Thoracic aorta (tissue), 2 donors: Measurements from ENCODE around the gene NUP160. TPM values are rescaled to one million over a fixed set of nuclear protein-coding genes. Genes with fewer than 3 reads are reported as not detected.
"Not testable (repeated sequence)": the region's sequence is repeated elsewhere in the genome, so short reads cannot be mapped to it uniquely, and the experiment has no call there.

ENCODE experiments used
- ATAC-seq: fragments of 150-250 bp; one replicate; pipeline ENCODE4 v1.8.0; 2017; ENCODE audit warnings: low read depth; ENCODE audit not compliant: insufficient number of reproducible peaks, low FRiP score
- DNase-seq: peaks from one replicate; pipeline ENCODE4 v3.0.0-alpha.2; 2020; ENCODE audit warnings: low spot score
- H3K27ac ChIP-seq, 2 donors: fragments of 200-600 bp; sonication (generic); 1 replicate in 1 of 2; 2 replicates in 1 of 2; pipeline ENCODE4 v1.5.1; 2016; ENCODE audit warnings: mild to moderate bottlenecking in 2 of 2, moderate library complexity in 2 of 2
- H3K27me3 ChIP-seq: fragments of 200-600 bp; sonication (generic); replicated peaks from 2 replicates; pipeline ENCODE4 v1.6.0; 2016; ENCODE audit warnings: mild to moderate bottlenecking; ENCODE audit not compliant: insufficient read depth
- H3K36me3 ChIP-seq: fragments of 200-600 bp; sonication (generic); one replicate; pipeline ENCODE4 v1.5.1; 2016
- H3K4me1 ChIP-seq, 2 donors: fragments of 200-600 bp; sonication (generic); 1 replicate in 1 of 2; 2 replicates in 1 of 2; pipeline versions ENCODE4 v1.5.1 to v1.6.0; 2016; ENCODE audit warnings: low read depth in 2 of 2, mild to moderate bottlenecking in 1 of 2; ENCODE audit not compliant: control insufficient read depth in 1 of 2
- H3K4me3 ChIP-seq: fragments of 200-600 bp; sonication (generic); 2 replicates; pipeline ENCODE4 v1.5.1; 2016; ENCODE audit warnings: mild to moderate bottlenecking
- H3K9me3 ChIP-seq: fragments of 200-600 bp; sonication (generic); 2 replicates; pipeline ENCODE4 v1.5.1; 2016
- total RNA-seq, 2 donors: library from RNA; depleted of rRNA; stranded (reverse); fragments of >200 nt; gene quantifications; one replicate each; pipeline versions ENCODE4 v1.1.0 to v1.2.3, GENCODE V29; 2016
- TF ChIP-seq, protein P1 (sequence below): fragments of 200-600 bp; sonication (generic); IDR thresholded peaks from one replicate; pipeline ENCODE4 v1.5.1; 2019; ENCODE audit warnings: antibody characterized with exemption

NUP160 gene, protein sequence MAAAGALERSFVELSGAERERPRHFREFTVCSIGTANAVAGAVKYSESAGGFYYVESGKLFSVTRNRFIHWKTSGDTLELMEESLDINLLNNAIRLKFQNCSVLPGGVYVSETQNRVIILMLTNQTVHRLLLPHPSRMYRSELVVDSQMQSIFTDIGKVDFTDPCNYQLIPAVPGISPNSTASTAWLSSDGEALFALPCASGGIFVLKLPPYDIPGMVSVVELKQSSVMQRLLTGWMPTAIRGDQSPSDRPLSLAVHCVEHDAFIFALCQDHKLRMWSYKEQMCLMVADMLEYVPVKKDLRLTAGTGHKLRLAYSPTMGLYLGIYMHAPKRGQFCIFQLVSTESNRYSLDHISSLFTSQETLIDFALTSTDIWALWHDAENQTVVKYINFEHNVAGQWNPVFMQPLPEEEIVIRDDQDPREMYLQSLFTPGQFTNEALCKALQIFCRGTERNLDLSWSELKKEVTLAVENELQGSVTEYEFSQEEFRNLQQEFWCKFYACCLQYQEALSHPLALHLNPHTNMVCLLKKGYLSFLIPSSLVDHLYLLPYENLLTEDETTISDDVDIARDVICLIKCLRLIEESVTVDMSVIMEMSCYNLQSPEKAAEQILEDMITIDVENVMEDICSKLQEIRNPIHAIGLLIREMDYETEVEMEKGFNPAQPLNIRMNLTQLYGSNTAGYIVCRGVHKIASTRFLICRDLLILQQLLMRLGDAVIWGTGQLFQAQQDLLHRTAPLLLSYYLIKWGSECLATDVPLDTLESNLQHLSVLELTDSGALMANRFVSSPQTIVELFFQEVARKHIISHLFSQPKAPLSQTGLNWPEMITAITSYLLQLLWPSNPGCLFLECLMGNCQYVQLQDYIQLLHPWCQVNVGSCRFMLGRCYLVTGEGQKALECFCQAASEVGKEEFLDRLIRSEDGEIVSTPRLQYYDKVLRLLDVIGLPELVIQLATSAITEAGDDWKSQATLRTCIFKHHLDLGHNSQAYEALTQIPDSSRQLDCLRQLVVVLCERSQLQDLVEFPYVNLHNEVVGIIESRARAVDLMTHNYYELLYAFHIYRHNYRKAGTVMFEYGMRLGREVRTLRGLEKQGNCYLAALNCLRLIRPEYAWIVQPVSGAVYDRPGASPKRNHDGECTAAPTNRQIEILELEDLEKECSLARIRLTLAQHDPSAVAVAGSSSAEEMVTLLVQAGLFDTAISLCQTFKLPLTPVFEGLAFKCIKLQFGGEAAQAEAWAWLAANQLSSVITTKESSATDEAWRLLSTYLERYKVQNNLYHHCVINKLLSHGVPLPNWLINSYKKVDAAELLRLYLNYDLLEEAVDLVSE (N-terminal part only)
- total RNA-seq: 10 to 100 TPM; 22.2 to 40.8 TPM

DNA sequence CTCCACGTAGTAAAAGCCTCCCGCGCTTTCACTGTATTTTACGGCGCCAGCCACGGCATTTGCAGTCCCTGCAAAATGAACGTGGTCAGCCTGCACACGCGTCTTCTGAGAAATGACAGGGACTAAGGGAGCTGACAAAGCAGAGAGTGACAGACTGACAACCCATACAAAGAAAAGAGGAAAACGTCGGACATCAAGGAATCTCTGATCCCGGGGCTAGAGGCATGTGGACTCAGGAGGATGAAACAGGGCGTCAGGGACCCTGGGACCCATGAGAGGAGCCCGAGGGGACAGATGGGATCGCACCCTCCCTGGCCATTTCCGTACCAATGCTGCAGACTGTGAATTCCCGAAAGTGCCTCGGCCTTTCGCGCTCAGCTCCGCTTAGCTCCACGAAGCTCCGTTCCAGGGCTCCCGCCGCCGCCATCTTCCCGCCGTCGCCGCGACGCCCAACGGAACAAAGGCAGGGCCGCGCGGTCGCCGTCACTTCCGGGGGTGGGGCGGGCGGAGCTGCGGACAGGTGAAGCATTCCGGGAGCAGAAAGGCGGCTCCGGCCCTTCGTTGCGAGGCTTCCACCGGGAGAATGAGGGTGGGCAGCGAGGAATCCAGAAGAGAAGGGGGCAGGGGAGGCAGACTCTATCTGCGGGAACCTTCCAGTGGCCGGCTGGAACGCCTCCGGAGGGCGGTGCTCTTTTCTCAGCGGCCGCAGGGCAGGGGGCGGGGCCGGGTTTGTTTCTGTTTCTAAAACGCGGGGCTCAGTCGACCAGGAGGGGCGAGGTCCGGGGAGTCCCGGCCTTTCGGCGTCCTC lies at the start of gene NUP160:
TSS of gene NUP160 (minus strand) at position 459 of the 808 bp plus-strand sequence. CDS start at position 427, 32 bp downstream.
- H3K36me3 ChIP-seq: peaks cover 2% of the 10 kb centered on the region
- H3K27ac ChIP-seq: peak within 1 kb of the TSS; percentile 87 to 90
- DNase-seq: peak; percentile 37
- peak within 1 kb of the TSS; percentile 84 for H3K4me3 ChIP-seq
- H3K9me3 ChIP-seq: no peaks in the 10 kb centered on the region
- peak; percentile 75 for ATAC-seq
- TF ChIP-seq, protein P1, sequence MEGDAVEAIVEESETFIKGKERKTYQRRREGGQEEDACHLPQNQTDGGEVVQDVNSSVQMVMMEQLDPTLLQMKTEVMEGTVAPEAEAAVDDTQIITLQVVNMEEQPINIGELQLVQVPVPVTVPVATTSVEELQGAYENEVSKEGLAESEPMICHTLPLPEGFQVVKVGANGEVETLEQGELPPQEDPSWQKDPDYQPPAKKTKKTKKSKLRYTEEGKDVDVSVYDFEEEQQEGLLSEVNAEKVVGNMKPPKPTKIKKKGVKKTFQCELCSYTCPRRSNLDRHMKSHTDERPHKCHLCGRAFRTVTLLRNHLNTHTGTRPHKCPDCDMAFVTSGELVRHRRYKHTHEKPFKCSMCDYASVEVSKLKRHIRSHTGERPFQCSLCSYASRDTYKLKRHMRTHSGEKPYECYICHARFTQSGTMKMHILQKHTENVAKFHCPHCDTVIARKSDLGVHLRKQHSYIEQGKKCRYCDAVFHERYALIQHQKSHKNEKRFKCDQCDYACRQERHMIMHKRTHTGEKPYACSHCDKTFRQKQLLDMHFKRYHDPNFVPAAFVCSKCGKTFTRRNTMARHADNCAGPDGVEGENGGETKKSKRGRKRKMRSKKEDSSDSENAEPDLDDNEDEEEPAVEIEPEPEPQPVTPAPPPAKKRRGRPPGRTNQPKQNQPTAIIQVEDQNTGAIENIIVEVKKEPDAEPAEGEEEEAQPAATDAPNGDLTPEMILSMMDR: no peak
- H3K27me3 ChIP-seq: no peaks in the 10 kb centered on the region
- peaks cover 3 to 16% of the 10 kb centered on the region in 2 donors for H3K4me1 ChIP-seq

DNA sequence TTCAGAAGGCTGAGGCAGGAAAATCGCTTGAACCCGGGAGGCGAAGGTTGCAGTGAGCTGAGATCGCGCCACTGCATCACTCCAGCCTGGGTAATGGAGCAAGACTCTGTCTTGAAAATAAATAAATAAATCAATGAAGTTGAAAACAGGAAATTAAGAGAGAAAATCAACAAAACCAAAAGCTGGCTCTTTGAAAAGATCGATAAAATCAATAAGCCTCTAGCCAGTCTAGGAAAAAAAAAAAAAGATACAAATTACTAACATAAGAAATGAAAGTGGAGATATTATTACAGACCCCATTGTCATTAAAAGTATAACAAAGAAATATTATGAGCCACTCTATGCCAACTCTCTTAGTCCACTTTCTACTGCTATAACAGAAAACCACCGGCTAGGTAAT lies 48.0 kb upstream of the NUP160 start:
- DNase-seq (no peak), ATAC-seq (no peak)
- H3K4me1 ChIP-seq: no peaks in the 10 kb centered on the region
- no peaks in the 10 kb centered on the region for H3K27me3 ChIP-seq
- H3K36me3 ChIP-seq: no peaks in the 10 kb centered on the region
- H3K9me3 ChIP-seq: no peaks in the 10 kb centered on the region
- TF ChIP-seq, protein P1: no peak
- no peak overlapping the region for H3K4me3 ChIP-seq
- H3K27ac ChIP-seq: no peak overlapping the region

DNA sequence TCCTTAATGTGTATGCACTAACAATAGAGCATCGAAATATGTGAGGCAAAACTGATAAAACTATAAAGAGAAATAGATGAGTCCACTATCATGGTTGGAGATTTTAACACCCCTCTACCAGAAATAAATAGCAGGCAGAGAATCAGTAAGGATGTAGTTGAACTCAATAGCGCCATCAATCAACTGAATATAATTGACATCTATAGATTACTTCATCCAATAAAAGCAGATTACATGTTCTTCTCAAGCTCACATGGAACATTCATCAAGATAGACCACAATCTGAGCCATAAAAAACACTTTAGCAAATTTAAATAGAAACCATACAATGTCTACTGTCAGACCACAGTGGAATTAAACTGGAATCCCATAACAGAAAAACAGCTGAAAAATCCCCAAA lies 46.9 kb upstream of the NUP160 start:
- no peak for DNase-seq
- Histone ChIP-seq H3K4me1 (no peaks in the 10 kb centered on the region), H3K4me3 (no peak overlapping the region), H3K27me3 (no peaks in the 10 kb centered on the region), H3K9me3 (no peaks in the 10 kb centered on the region), H3K27ac (no peak overlapping the region), H3K36me3 (no peaks in the 10 kb centered on the region)
- TF ChIP-seq, protein P1: no peak
- ATAC-seq: no peak

DNA sequence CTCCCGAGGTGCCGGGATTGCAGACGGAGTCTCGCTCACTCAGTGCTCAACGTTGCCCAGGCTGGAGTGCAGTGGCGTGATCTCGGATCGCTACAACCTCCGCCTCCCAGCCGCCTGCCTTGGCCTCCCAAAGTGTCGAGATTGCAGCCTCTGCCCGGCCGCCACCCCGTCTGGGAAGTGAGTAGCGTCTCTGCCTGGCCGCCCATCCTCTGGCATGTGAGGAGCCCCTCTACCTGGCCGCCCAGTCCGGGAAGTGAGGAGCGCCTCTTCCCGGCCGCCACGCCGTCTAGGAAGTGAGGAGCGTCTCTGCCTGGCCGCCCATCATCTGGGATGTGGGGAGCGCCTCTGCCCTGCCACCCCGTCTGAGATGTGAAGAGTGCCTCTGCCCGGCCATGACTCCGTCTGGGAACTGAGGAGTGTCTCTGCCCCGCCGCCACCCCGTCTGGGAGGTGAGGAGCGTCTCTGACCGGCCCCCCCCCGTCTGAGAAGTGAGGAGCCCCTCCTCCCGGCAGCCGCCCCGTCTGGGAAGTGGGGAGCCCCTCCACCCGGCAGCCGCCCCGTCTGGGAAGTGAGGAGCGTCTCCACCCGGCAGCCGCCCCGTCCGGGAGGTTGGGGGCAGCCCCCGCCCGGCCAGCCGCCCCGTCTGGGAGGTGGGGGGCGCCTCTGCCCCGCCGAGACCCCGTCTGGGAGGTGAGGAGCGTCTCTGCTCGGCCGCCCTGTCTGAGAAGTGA lies 44.6 kb upstream of the NUP160 start:
- ATAC-seq, H3K4me3 ChIP-seq, DNase-seq, H3K4me1 ChIP-seq, H3K36me3 ChIP-seq, H3K9me3 ChIP-seq, H3K27ac ChIP-seq, H3K27me3 ChIP-seq: not testable (repeated sequence)
